Measurements from ENCODE around the gene IL17RC. TPM values are rescaled to one million over a fixed set of nuclear protein-coding genes. Genes with fewer than 3 reads are reported as not detected.

The IL17RC gene
- total and polyA plus RNA-seq, 2 of the 4 experiments (the other 2 are of a cell fraction) = 20.8 to 28.3 TPM

DNA sequence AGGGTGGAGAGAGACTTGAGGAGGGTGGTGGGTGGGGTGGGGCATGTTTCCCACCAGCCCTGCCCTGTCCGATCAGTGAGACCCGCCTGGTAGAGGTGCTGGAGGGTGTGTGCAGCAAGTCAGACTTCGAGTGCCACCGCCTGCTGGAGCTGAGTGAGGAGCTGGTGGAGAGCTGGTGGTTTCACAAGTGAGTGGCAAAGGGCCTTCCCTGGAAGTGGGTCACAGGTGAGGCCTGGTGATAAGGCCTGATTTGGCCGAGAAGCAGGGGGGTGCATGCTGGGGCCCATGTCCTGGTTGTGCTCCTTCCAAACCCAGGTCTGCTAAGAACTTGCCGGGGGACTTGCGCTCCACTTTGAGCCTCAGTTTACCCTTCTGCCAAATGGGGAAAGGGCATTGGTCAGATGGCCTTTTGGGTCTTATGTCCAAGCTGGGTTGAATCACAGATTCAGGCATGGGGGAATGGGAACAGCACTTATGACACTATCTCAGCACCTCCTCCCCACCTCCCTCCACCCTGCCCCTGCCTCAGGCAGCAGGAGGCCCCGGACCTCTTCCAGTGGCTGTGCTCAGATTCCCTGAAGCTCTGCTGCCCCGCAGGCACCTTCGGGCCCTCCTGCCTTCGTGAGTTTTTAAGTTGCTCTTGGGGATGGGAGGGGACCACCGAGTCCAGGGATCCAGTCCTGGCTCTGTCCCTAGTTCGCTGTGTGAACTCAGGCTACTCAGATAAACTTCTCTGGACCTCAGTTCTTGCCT is 20.8 kb downstream of the IL17RC start:
- dilution Hi-C loops (cut with HindIII; ENCODE audit: low sequenced_read_pairs, unreplicated experiment) = no loop called here
- no peak overlapping the region for H4K8ac ChIP-seq (ENCODE audit: low read depth in 2 of 2, low read length in 2 of 2)
- no peak overlapping the region for H3K9ac ChIP-seq (ENCODE audit: low read depth, low read length)
- ChIA-PET CTCF (no interaction called here), POLR2A (ENCODE audit: unreplicated experiment) (no interaction called here)
- H2BK15ac ChIP-seq (ENCODE audit: low read depth, low read length) = no peak overlapping the region
- H4K20me1 ChIP-seq (ENCODE audit: insufficient read depth, low read length) = no peaks in the 10 kb centered on the region
- H3K56ac ChIP-seq (ENCODE audit: extremely low read depth, insufficient read depth, low read length) = no peak overlapping the region
- TF ChIP-seq SMC3 (IDR thresholded peaks at IDR 0.05; ENCODE audit: low read depth, low read length) (no peak), RCOR1 (IDR thresholded peaks at IDR 0.05; ENCODE audit: insufficient replicate concordance, low read length) (no peak), FOS (IDR thresholded peaks at IDR 0.05; ENCODE audit: low read depth, low read length) (no peak), RFX5 (IDR thresholded peaks at IDR 0.05; ENCODE audit: low read depth, low read length) (no peak), CEBPB (IDR thresholded peaks at IDR 0.05; ENCODE audit: low read depth, low read length) (no peak), CHD1 (IDR thresholded peaks at IDR 0.05; ENCODE audit: low read depth, low read length) (no peak), MAZ (IDR thresholded peaks at IDR 0.05; ENCODE audit: borderline replicate concordance, low read depth, low read length) (no peak), MAFK (IDR thresholded peaks at IDR 0.05; ENCODE audit: low read depth, low read length) (no peak), BHLHE40 (IDR thresholded peaks at IDR 0.05; ENCODE audit: low read depth, low read length) (no peak), MXI1 (IDR thresholded peaks at IDR 0.05; ENCODE audit: borderline replicate concordance, low read depth, low read length) (no peak), POLR2A (IDR thresholded peaks at IDR 0.05; ENCODE audit: low read depth, low read length) (no peak), RAD21 (IDR thresholded peaks at IDR 0.05; ENCODE audit: low read length) (no peak), NFE2L2 (IDR thresholded peaks at IDR 0.05; ENCODE audit: low read depth, low read length) (no peak)
- TF ChIP-seq, protein P1, sequence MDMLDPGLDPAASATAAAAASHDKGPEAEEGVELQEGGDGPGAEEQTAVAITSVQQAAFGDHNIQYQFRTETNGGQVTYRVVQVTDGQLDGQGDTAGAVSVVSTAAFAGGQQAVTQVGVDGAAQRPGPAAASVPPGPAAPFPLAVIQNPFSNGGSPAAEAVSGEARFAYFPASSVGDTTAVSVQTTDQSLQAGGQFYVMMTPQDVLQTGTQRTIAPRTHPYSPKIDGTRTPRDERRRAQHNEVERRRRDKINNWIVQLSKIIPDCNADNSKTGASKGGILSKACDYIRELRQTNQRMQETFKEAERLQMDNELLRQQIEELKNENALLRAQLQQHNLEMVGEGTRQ (IDR thresholded peaks at IDR 0.05; ENCODE audit: low read depth, low read length) = no peak
- TF ChIP-seq, protein P2, sequence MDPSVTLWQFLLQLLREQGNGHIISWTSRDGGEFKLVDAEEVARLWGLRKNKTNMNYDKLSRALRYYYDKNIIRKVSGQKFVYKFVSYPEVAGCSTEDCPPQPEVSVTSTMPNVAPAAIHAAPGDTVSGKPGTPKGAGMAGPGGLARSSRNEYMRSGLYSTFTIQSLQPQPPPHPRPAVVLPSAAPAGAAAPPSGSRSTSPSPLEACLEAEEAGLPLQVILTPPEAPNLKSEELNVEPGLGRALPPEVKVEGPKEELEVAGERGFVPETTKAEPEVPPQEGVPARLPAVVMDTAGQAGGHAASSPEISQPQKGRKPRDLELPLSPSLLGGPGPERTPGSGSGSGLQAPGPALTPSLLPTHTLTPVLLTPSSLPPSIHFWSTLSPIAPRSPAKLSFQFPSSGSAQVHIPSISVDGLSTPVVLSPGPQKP (IDR thresholded peaks at IDR 0.05; ENCODE audit: borderline replicate concordance, low read depth, low read length) = no peak
- TF ChIP-seq, protein P3, sequence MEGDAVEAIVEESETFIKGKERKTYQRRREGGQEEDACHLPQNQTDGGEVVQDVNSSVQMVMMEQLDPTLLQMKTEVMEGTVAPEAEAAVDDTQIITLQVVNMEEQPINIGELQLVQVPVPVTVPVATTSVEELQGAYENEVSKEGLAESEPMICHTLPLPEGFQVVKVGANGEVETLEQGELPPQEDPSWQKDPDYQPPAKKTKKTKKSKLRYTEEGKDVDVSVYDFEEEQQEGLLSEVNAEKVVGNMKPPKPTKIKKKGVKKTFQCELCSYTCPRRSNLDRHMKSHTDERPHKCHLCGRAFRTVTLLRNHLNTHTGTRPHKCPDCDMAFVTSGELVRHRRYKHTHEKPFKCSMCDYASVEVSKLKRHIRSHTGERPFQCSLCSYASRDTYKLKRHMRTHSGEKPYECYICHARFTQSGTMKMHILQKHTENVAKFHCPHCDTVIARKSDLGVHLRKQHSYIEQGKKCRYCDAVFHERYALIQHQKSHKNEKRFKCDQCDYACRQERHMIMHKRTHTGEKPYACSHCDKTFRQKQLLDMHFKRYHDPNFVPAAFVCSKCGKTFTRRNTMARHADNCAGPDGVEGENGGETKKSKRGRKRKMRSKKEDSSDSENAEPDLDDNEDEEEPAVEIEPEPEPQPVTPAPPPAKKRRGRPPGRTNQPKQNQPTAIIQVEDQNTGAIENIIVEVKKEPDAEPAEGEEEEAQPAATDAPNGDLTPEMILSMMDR (conservative IDR thresholded peaks at IDR 0.05; ENCODE audit: low read depth, low read length) = no peak
- H3K4me2 ChIP-seq (ENCODE audit: low read depth, low read length) = no peak overlapping the region
- no peak overlapping the region for H3K18ac ChIP-seq (ENCODE audit: low read depth, low read length)
- in situ Hi-C loops (cut with MboI; ENCODE audit: low sequenced_read_pairs) = no loop called here
- peaks cover 7% of the 10 kb centered on the region for H3K4me1 ChIP-seq (ENCODE audit: control insufficient read depth, insufficient read depth, low read length)
- H2BK20ac ChIP-seq (ENCODE audit: low read depth, low read length) = no peak overlapping the region
- no peaks in the 10 kb centered on the region for H3K27me3 ChIP-seq (ENCODE audit: control insufficient read depth, insufficient read depth, low read length)
- 95% methylated on average over 9 of the region's 13 CpGs; no CpG with 5 or more reads in 1 of the 2 experiments for WGBS, 2 experiments (ENCODE audit: extremely low coverage in 2 of 2, insufficient read length in 1 of 2)
- H2BK120ac ChIP-seq (ENCODE audit: low read depth, low read length) = no peak overlapping the region
- H3K4ac ChIP-seq (ENCODE audit: low read depth, low read length) = no peak overlapping the region
- H3K9me3 ChIP-seq (ENCODE audit: control insufficient read depth, insufficient read depth, low read length) = no peaks in the 10 kb centered on the region
- no peak overlapping the region for H4K5ac ChIP-seq (ENCODE audit: low read depth, low read length)
- peaks cover 6 to 16% of the 10 kb centered on the region in 2 experiments; a peak in 3 of 4 replicates for H3K79me1 ChIP-seq (ENCODE audit: low read depth in 1 of 2, low read length in 2 of 2)
- no TSS peak for BruUV-seq (replicated peaks)
- H3K27ac ChIP-seq (ENCODE audit: insufficient read depth, low read length) = no peak overlapping the region
- no peak overlapping the region for H4K91ac ChIP-seq (ENCODE audit: insufficient read depth, low read depth, low read length)
- no peak overlapping the region for H3K23ac ChIP-seq (ENCODE audit: low read depth, low read length)
- DNase-seq (no peak), ATAC-seq (ENCODE audit: low read depth) (no peak)
- peaks cover 9% of the 10 kb centered on the region; the same call in 1 of the 2 replicates for H3K9me1 ChIP-seq (ENCODE audit: insufficient read depth, low read length)
- H3K36me3 ChIP-seq (ENCODE audit: control insufficient read depth, insufficient read depth, low read length) = peaks cover 5% of the 10 kb centered on the region
- no peak overlapping the region for H2BK5ac ChIP-seq (ENCODE audit: low read depth, low read length, poor library complexity, severe bottlenecking)
- intact Hi-C loops (cut with micrococcal nuclease) = no loop called here
- no peak overlapping the region for H3K14ac ChIP-seq (replicated peaks; ENCODE audit: low read depth, low read length)
- H2AFZ ChIP-seq (replicated peaks; ENCODE audit: low read length, poor library complexity) = no peak overlapping the region
- peak overlapping the region; percentile 48 for H2AK9ac ChIP-seq (replicated peaks; ENCODE audit: low read depth, low read length, poor library complexity)
- H3K4me3 ChIP-seq (ENCODE audit: insufficient read depth, low read depth, low read length) = no peak overlapping the region
- no peak overlapping the region for H2AK5ac ChIP-seq (ENCODE audit: low read depth, low read length)
